Cardiac muscle cell (in vitro differentiated cells and primary cell): ENCODE measurements around the gene TMC5. TPM values are rescaled to one million over a fixed set of nuclear protein-coding genes. Genes with fewer than 3 reads are reported as not detected.

Experiments used
- DNase-seq, 2 donors: peaks; one replicate each; pipeline versions ENCODE4 v3.0.0 to v3.0.0-alpha.2; 2010 to 2017; ENCODE audit warnings: low read depth in 1 of 2, low spot score in 1 of 2
- H3K27ac ChIP-seq: fragments of 200-600 bp; sonication (generic); 2 replicates; pipeline ENCODE4 v1.5.1; 2016
- H3K27me3 ChIP-seq: fragments of 200-600 bp; sonication (generic); 2 replicates; pipeline ENCODE4 v1.6.0; 2016; ENCODE audit warnings: control low read depth
- H3K36me3 ChIP-seq: fragments of 200-600 bp; sonication (generic); 2 replicates; pipeline ENCODE4 v1.5.1; 2016; ENCODE audit warnings: control low read depth
- H3K4me1 ChIP-seq: fragments of 200-600 bp; sonication (generic); 2 replicates; pipeline ENCODE4 v1.8.1; 2017; ENCODE audit warnings: low read depth, mild to moderate bottlenecking, mixed run types
- H3K4me3 ChIP-seq: fragments of 200-600 bp; sonication (generic); 2 replicates; pipeline ENCODE4 v1.5.1; 2016; ENCODE audit warnings: mild to moderate bottlenecking
- H3K9me3 ChIP-seq: fragments of 200-600 bp; sonication (generic); 2 replicates; pipeline ENCODE4 v1.5.1; 2017; ENCODE audit warnings: low read depth, mild to moderate bottlenecking, control low read depth
- CTCF ChIP-seq: IDR thresholded peaks from 2 replicates; pipeline ENCODE4 v1.5.1; 2012; ENCODE audit warnings: low read depth, mild to moderate bottlenecking, low read length
- polyA plus RNA-seq: library from polyadenylated mRNA; unstranded; fragments of >200 nt; fragmentation: Nextera tagmentation; extraction: Ambion mirVana; gene quantifications from 2 replicates; pipeline ENCODE4 v1.2.1, GENCODE V29; 2016
- total RNA-seq: library from RNA; depleted of rRNA; stranded (reverse); fragments of >200 nt; gene quantifications from 2 replicates; pipeline ENCODE4 v1.2.3, GENCODE V29; 2016

Gene TMC5
- total and polyA plus RNA-seq, 2 experiments from 2014 or later: 0.21 TPM; not detected in 1

DNA sequence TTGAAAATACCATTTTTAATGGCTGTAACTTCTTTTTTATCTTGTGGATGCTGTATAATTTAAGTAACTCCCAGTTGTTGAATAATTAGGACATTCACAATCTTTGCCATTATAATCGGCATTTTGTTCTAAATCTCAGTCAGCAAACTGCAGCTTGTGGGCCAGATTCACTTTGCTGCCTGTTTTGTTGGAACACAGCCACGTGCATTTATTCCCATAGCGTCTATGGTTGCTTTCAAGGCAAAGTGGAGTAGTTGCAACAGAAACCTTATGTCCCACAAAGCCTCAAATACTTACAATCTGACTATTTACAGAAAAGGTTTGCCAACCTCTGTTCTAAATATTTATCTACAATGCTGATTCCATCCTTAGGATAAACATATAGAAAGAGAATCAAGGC lies 39.2 kb upstream of the TMC5 start:
- Histone ChIP-seq H3K36me3 (no peaks in the 10 kb centered on the region), H3K4me3 (no peak overlapping the region), H3K27ac (no peak overlapping the region), H3K27me3 (no peaks in the 10 kb centered on the region), H3K4me1 (no peaks in the 10 kb centered on the region), H3K9me3 (no peaks in the 10 kb centered on the region)
- TF ChIP-seq CTCF: no peak
- no peak for DNase-seq

- H3K36me3 ChIP-seq: no peaks in the 10 kb centered on the region
- no peaks in the 10 kb centered on the region for H3K9me3 ChIP-seq
- H3K4me1 ChIP-seq: no peaks in the 10 kb centered on the region
- TF ChIP-seq CTCF: no peak
- H3K27ac ChIP-seq: no peak overlapping the region
- H3K4me3 ChIP-seq: no peak overlapping the region
- DNase-seq: no peak
- no peaks in the 10 kb centered on the region for H3K27me3 ChIP-seq
Measured at GRCh38 chr16:19379838-19380237, 37.8 kb upstream of the TMC5 start.

GRCh38 chr16:19380328-19380727 lies 37.4 kb upstream of the TMC5 start:
- H3K27me3 ChIP-seq: no peaks in the 10 kb centered on the region
- no peaks in the 10 kb centered on the region for H3K36me3 ChIP-seq
- DNase-seq: no peak

DNA sequence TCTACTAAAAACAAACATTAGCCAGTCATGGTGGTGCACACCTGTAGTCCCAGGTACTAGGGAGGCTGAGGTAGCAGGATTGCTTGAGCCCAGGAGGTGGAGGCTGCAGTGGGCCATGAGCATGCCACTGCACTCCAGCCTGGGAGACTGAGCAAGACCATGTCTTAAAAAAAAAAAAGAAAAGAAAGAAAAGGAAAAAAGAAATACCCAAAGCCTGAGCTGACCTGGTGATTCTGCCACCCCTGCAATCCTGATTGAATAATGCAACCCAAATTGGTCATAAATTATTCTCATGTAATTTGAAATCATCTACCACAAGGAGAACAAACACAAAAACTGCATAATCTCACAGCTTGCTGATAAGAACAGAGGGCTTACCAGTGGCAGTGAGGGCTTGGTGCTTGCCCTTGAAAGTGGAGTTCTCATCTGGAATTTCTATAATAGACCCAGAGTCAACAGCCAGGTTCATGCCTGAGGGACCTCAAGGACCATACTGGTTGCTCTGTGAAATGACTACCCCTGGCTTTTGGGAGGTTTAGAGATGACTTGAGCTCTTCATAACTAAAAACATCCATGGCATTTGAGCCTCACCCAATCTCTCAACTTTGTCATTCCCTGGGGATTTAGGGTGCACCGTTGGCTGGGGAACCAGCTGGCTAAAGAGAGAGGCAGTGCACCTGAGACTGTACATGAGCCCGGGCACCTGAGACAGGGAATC lies 35.4 kb upstream of the TMC5 start:
- Histone ChIP-seq H3K27me3 (no peaks in the 10 kb centered on the region), H3K9me3 (no peaks in the 10 kb centered on the region), H3K27ac (no peak overlapping the region), H3K36me3 (no peaks in the 10 kb centered on the region), H3K4me3 (no peak overlapping the region), H3K4me1 (no peaks in the 10 kb centered on the region)
- no peak for TF ChIP-seq CTCF
- DNase-seq: no peak

More at GRCh38 chr16:19380328-19380727, 37.4 kb upstream of the TMC5 start:
- Histone ChIP-seq H3K4me3 (no peak overlapping the region), H3K27ac (no peak overlapping the region), H3K9me3 (no peaks in the 10 kb centered on the region), H3K4me1 (no peaks in the 10 kb centered on the region)
- no peak for TF ChIP-seq CTCF

DNA sequence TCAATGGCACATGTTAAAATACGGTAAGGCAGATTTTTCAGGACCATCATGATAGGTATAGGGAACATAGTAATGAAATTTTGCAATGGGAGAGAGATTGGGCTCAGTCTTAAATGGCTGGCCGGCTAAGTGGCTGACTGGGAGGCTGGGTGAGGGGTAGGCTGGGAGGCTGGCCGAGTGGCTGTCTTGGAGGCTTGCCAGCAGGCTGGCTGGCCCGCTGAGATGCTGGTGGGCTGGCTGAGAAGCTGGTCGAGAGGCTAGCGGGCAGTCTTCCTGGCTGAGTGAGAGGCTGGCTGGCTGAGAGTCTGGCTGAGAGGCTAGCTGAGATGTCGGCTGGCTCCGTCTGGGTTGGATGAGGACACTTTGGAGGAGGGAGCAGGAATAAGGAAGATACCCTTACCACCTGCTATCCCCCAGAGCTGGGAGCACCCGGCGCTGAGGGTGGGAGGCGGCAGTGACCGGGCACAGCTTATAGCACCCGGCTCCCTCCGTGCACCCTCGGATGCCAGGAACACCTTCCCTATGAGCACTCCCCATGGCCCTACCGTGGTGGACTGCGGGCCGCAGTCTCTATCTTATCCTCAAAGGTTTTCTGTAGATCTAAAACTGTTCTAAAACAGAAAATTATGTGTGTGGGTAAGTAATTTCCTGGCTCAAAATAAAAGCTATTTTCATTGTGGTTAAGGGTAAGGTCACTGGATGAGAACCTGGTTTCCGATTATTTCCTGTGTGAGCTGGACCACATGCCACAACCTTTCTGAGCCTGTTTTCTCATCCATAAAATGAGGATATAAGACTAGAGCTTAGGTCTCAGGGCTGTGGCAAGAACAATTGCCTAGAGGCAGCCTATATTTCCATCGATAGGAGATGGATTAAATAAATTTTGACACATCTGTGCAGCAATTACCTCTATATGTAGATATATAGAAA lies 34.5 kb upstream of the TMC5 start:
- H3K4me1 ChIP-seq: no peaks in the 10 kb centered on the region
- no peaks in the 10 kb centered on the region for H3K9me3 ChIP-seq
- no peak overlapping the region for H3K4me3 ChIP-seq
- H3K27ac ChIP-seq: no peak overlapping the region
- H3K36me3 ChIP-seq: no peaks in the 10 kb centered on the region
- no peak for TF ChIP-seq CTCF
- no peaks in the 10 kb centered on the region for H3K27me3 ChIP-seq
- peak in 1 of 2 donors; percentile 12 for DNase-seq
